ENCODE measurements around the gene RAB20.

DNA sequence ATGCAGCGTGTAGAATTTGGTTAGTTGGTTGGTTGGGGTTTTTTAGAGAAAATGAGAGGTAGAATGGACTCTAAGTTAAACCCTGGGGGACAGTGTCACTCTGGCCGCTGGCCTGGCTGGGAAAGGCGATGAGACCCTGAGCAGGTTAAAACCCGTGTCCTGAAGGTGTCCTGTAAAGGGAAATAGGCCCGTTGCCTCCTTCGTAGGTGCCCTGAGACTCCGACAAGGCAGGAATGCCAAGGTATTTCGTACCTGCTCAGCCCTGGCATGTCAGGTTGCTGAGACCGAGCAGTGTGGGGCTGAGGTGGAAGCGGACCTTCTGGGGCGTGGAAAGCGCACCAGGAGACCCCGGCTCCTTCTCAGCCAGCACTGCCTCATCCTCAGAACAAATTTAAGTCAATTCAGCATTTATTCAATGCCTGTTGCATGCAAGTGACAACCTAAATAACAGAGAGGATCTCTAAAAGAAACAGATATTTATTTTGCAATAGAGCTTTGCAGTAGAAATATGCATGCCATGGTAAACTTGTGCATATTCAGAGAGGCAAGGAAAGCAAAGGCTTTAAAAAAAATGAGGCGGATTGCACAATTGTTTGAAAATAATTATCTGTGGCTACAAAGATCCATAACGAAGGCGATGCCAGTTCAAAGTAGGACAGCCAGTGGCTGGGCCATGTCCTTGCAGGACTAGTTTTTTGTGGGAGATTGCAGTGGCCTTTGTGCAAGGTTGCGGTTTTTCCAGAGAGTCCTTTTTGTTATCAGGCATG is 1.4 kb upstream of the RAB20 start:
- TF ChIP-seq, protein P1, sequence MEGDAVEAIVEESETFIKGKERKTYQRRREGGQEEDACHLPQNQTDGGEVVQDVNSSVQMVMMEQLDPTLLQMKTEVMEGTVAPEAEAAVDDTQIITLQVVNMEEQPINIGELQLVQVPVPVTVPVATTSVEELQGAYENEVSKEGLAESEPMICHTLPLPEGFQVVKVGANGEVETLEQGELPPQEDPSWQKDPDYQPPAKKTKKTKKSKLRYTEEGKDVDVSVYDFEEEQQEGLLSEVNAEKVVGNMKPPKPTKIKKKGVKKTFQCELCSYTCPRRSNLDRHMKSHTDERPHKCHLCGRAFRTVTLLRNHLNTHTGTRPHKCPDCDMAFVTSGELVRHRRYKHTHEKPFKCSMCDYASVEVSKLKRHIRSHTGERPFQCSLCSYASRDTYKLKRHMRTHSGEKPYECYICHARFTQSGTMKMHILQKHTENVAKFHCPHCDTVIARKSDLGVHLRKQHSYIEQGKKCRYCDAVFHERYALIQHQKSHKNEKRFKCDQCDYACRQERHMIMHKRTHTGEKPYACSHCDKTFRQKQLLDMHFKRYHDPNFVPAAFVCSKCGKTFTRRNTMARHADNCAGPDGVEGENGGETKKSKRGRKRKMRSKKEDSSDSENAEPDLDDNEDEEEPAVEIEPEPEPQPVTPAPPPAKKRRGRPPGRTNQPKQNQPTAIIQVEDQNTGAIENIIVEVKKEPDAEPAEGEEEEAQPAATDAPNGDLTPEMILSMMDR (IDR thresholded peaks at IDR 0.05; ENCODE audit: poor library complexity): no peak
- TF ChIP-seq EZH2 (IDR thresholded peaks at IDR 0.05; ENCODE audit: borderline replicate concordance): no peak
- TF ChIP-seq EZH2phosphoT487 (IDR thresholded peaks at IDR 0.05; ENCODE audit: low read depth, severe bottlenecking, unreplicated experiment): no peak

All from hepatocyte (in vitro differentiated cells).